Measurements from ENCODE around the gene TM2D3.

TM2D3 gene, protein sequence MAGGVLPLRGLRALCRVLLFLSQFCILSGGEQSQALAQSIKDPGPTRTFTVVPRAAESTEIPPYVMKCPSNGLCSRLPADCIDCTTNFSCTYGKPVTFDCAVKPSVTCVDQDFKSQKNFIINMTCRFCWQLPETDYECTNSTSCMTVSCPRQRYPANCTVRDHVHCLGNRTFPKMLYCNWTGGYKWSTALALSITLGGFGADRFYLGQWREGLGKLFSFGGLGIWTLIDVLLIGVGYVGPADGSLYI

DNA sequence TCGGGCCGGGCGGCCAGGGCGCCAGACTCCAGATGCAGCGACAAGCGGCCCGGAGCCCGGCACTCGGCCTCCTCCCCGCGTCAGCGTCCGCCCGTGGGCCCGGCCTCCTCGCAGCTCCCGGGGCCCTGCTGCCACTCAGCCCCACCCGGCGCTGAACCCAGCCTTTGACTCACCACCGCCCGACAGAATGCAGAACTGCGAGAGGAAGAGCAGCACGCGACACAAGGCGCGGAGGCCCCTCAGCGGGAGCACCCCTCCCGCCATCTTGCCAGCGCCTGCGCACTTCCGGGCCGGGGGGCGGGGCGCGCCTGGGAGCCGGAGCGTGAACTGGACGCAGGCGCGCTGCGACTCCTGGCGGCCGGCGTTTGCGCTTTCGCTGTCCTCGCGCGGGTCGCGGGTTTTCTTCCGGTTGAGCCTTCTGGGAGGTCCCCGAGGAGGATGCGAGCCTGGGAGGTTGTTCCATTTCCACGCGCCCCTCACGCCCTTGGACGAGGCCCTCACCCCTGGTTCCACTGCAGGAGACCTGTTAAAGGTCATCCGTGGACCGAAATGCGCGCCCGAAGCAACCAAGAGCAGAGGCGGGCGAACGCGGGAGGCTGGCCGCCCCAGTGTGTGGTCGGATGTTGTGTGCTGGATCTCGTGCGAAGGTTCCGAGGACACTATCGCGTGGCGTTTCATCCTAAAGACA is at the start of gene TM2D3:
Gene TM2D3, minus strand, starts transcription at position 284 of the 688 bp plus-strand sequence. Its CDS starts 20 bp downstream, at position 264.
- DNase-seq (ENCODE audit: low read depth) = peak; percentile 95

DNA sequence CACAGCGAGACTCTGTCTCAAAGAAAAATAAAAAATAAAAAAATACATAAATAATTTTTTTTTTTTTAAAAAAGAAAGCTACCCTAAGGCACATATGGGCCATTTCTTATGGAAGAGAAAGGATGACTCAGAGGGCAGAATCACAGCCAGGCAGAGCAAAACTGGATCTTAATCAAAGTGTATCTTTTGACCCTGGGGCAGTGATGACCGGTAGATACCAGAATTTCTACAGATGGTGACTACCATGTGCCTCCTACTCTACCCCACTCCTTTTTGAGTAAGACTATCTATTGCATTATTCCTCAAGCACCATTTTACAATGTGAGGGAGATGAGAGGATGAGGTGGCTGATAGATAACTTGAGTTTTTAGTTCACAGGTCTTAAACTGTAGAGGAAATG is 46.1 kb upstream of the TM2D3 start:
- DNase-seq (ENCODE audit: low read depth) = no peak

DNA sequence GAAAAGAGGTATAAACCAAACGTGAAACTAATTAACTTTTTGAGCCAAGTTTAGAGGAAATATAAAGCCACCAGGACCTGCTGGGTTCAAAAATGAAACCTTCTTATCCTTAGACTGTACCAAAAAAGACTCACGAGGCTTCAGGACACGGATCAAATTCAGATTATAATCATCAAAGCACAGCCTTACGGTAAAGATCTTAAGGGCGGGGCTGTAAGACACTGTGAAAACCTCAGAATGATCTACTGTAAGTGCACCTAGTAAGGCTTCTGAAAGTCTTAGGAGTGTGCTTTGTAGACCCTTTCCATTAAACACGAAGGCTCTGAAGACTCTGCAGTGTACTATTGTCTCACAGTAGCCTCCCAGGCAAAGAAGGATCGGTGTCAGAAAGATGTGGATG is 45.3 kb upstream of the TM2D3 start:
- no peak for DNase-seq (ENCODE audit: low read depth)

DNA sequence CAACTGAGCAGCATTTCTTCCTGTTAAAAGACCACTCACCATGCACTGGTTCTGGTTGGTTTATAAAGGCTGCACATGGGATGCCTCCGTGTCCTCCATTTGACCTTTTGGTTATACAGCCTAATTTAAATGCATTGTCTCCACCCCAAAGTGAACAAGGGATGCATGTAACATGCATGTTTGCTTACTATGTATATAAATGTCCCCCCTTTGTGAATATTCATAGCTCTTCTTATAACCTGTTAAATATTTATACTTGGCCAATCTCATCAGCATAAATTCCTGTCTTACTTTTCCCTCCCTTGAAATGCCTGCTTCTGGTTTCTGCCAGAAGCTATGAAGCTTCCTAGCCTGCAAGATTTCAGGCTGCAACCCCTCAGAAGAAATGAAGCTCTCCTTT is 44.6 kb upstream of the TM2D3 start:
- DNase-seq (ENCODE audit: low read depth) = no peak

DNA sequence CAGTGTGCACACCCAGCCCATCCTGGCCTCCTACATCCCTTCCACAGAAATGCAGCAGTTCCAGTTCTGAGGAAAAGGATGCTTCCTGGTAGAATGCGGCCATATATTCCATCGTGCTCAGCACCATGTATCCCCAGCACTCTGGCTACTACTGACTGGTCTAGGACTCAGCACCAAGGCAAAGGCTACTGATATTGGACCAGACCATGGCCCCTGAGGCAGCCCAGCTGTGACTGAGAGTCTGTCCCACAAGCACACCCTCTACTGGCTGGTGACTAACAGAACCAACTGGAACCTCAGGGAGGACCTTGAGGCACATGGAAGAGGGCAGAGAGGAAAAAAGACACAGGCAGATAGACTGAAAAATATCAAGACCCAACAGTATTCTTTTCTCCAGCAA is 42.1 kb upstream of the TM2D3 start:
- DNase-seq (ENCODE audit: low read depth) = no peak

DNA sequence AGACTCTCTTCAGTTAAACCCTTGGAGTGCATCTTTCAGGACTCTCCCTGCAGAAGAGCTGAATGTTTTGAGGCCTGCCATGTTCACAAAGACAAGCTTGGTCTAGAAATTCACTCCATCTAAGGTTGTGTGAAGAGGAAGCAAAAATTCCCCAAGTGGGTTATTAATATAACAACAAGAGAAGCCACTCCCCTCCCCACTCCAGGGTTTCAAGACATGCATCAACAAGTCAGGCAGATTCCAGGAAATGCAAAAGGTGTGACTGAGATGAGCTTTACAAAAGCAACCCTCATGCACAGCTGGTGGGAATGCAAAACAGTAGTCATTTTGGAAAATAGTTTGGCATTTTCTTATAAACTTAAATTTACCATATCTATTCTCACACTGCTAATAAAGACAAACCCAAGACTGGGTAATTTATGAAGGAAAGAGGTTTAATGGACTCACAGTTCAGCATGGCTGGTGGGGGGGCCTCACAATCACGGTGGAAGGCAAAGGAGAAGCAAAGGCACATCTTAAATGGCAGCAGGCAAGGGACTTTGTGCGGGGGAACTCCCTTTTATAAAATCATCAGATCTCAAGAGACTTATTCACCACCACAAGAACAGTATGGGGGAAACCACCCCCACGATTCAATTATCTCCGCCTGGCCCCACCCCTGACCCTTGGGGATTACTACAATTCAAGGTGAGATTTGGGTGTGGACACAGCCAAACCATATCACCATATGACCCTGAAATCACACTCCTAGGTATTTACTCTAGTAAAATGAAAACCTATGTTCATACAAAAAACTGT is 40.8 kb upstream of the TM2D3 start:
- DNase-seq (ENCODE audit: low read depth) = no peak

DNA sequence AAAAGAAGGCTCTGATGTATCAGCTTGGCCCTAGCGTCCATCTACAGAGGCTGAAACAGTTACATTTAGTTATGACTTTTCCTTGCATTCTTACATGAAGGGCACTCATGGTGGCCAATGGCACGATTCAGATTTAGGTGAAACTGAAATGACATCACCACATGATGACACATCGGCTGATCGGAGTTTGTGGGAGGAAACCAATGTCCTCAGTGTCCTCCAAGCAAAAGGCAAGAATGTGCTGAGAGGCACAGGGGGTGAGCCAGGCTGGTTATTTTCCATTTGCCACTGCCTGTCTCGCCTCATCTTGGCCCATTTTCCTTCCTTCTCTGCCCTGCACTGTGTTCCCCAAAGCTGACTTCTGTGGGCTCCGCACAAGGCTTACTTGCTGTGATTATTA is 37.7 kb upstream of the TM2D3 start:
- no peak for DNase-seq (ENCODE audit: low read depth)

DNA sequence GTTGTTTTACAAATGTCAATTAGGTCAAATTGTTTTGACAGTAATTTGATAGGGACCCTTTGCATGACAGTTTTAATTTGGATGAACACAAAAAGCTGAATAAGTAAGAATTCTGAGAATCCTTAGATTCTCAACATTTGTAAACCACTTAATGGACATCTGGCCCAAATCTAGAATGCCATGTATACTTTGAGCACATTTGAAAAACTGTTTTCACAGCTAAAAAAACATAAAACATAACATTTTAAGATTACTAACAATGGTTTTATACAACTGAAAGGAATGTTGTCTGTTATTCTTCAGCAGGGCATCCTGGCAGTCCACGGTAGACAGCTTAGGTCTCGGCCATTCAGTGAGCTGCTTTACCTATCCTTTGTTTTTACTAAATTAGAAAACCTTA is 34.5 kb upstream of the TM2D3 start:
- DNase-seq (ENCODE audit: low read depth) = no peak

DNA sequence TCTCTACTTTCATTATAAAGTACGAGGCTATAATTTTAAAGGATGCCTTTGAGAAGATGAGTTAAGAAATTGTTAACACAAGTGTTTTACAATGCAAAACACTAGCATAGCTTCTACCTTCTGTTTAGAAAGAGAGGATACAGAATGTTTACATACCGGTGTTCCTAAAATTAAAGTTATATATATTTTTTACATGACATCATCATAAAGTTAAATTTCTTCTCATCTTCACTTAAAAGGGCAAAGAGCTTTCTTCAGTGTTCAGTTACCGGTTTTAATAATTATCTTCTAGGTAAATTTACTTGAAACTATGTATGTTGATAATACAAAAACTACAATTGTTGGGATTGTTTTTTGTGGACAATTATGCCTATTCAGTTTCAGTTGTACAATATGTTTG is 32.7 kb upstream of the TM2D3 start:
- DNase-seq (ENCODE audit: low read depth) = no peak

DNA sequence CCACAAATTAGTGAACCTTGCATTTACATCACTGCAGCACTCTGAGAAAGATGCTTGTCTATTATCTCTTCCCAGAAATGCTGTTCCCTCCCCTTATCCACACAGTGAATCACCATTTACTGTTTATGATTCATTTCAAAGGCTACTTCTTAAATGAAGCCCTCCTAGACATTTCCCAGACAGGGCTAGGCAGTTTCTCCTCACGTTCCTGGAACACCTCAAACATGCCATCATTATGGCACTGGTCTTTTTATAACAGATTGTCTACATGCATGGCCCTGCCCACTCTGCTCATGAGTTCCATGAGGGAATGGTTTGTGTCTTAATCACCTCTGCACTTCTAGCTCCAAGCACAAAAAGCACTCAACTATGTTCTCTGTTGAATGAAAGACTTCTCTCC is 32.2 kb upstream of the TM2D3 start:
- no peak for DNase-seq (ENCODE audit: low read depth)

DNA sequence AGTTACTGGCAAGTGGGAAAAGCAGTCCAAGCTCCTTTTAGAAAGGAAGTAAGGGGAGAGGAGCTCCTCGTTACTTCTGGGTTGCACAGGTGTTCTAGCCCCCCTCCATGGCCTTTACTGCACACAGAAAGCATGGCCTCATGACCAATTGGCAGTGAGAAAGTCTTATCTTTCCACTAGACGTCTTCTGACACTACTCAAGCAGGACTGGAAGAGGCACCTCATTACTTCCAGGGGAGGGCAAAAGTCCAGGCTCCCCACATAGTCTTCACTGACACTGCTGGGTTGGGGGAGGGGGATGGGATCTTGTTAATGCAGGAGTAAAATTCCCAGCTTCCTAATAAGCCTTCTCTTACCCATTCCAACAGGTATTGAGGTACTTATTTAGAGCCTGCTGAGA is 27.6 kb upstream of the TM2D3 start:
- DNase-seq (ENCODE audit: low read depth) = no peak

DNA sequence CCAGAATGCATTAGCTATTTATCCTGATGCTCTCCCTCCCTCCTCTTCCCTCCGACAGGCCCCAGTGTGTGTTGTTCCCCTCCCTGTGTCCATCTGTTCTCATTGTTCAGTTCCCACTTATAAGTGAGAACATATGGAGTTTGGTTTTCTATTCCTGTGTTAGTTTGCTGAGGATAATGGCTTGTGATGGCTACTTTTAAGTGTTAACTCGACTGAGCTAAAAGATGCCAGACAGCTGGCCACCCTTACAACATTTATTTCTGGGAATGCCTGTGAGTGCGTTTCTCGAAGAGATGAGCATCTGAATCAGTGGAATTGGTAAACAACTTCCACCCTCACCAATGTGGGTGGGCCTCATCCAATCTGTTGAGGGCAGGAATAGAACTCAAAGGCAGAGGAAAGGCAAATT is 24.7 kb upstream of the TM2D3 start:
- DNase-seq (ENCODE audit: low read depth) = no peak

DNA sequence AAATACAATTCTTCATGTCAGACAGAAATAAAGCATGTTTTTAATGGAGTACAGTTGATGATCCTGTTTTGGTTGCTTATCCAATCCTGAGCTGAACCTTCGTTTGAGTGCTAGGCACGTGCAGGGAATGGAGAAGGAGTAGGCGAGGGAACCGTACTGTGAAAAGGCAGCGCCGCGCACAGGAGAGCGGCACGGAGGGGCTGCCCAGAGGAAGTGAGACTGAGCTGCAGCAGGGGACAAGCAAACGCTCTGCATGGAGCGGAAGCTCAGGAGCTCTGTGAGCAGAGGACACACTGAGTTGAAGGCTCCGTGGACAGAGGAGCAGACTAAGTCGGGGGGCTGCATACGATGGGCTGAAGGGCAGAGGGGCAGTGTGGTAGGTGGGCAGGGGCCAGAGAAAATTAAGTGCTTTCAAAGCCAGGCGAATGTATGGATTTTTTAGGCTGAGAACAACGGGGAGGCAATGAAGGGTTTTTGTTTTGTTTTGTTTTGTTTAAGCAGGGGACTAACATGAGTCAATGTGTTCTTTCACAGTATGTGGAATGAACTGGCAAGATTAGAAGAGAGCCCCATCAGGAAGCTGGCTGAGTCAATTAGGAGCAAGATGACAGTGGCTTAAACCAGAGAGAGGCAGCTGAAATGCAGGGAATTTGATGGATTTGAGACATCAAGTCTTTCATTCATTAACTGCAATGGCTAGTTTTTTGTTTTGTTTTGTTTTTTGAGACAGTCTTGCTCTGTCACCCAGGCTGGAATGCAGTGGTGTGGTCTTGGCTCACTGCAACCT is 23.8 kb upstream of the TM2D3 start:
- no peak for DNase-seq (ENCODE audit: low read depth)

DNA sequence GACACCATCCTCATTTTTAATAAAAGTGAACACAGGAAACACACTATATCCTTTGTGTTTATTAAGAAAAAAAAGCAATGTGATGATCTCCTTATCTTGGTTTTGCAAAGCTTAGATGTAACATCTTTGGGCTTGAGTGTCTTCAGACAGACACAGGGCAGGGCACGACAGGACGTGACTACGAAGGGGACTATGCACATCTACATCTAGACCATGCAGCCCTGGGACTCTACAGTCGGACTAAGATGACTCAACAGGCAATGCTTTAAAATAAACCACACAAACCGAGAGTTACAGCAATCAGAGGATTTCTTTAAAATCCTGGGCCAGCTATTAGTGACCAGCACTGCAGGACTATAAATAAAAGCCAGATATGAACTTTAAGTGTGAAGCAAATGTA is 22.8 kb upstream of the TM2D3 start:
- no peak for DNase-seq (ENCODE audit: low read depth)

DNA sequence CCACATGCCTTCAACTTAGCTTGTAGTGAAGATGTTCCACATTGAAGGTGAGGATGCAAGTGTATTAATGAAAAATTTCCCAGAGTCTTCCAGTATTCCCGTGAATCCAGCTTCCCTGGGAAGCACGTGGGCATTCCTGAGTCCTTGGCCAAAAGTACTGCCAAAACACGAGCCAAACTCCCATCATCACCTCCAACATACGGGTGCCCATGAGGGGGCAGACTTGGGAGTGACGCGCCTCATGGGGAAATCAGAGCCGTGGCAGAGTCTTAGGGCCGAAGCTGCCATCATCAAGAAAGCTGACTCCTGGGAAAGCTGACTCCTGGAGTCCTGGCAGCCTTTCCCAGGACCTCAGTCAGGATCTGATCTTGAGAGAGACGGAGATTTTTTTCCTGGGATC is 20.1 kb upstream of the TM2D3 start:
- no peak for DNase-seq (ENCODE audit: low read depth)

DNA sequence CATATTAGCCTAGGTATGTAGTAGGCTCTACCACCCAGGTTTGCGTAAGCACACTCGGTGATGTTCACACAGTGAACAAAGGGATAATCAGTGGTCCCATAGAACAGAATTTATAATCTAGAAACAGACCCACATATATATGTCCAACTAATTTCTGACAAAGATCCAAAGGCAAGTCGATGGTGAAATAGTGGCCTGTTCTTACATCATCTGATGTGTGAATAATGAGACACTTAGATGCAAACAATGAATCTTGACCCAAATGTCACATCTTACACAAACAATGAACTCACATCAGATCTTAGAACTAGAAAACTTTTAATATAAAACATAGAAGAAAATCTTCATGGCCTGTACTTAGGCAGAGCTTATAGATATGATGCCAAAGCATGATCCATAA is 17.6 kb upstream of the TM2D3 start:
- DNase-seq (ENCODE audit: low read depth) = no peak

DNA sequence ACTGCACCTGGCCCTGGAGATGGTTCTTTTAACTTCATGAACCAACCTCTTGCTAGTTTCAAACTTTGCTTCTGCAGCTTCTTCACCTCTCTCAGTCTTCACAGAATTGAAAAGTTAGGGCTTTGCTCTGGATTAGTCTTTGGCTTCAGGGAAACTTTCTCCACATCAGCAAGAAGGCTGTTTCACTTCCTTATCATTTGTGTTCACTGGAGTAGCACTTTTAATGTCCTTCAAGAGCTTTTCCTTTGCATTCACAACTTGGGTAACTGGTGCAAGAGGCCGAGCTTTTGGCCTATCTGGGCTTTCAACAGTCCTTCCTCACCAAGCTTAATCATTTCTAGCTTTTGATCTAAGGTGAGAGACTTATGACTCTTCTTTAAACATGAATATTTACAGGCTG is 15.7 kb upstream of the TM2D3 start:
- DNase-seq (ENCODE audit: low read depth) = no peak

DNA sequence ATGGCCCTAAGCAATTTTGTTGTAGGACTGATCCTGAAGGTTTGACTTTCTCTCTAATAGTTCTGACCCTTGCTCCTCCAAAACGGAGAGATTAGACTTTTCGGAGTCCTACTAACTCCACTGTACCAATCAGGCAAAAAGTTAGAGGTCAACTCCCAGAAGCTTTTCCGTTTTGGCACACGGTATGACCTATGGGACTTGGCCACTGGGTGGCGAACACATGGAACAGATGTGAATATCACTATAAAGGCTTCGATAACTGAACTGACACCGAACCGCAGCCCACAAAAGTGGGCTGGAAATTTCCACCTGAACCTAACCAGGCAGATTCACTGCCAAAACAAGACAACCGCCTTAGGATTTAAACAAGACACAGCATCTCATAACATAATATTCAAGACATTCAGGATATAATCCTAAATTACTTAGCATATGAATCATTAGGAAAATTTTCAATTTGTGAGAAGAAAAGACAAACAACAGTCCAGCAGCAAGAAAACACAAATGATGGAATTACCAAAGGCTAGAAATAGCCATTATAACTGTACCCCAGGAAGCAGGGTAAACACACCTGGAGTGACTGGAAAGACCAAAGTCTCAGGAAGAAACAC is 12.2 kb upstream of the TM2D3 start:
- no peak for DNase-seq (ENCODE audit: low read depth)

DNA sequence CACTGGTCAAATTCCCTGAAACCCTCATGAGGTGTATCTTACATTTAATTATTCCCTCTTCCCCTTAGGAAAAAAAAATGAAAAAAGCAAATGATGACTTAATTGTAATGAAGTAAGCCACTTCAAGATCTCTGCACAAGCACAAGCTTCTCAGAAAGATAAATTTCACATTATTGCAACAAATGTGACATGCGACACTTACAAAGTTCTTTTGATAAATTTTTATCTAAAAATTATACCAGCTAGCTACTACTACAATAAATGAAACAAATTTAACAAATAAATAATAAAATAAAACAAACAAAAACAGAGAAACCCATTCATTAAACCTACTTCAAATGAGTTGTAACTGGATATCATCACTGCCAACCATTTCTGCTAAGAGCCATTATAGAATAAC is 10.0 kb upstream of the TM2D3 start:
- DNase-seq (ENCODE audit: low read depth) = no peak

DNA sequence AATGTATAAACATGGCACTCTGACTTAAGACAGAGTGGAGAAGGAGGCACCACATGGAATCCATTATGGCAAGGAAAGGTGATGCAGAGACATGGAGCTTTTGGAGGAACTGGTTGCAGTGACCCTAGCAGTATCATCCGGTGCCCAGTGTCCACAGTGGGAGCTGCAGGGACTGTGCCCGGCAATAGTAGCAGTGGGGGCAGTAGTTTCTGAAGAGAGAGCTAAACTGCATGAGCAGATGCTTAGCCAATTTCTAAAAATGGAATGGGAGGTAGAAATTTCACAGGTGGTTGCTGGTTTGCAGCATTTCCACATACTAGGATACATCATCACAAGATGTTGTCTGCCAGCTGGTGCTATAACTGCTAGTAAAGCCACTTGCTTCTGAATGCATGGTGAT is 7.8 kb upstream of the TM2D3 start:
- DNase-seq (ENCODE audit: low read depth) = no peak

DNA sequence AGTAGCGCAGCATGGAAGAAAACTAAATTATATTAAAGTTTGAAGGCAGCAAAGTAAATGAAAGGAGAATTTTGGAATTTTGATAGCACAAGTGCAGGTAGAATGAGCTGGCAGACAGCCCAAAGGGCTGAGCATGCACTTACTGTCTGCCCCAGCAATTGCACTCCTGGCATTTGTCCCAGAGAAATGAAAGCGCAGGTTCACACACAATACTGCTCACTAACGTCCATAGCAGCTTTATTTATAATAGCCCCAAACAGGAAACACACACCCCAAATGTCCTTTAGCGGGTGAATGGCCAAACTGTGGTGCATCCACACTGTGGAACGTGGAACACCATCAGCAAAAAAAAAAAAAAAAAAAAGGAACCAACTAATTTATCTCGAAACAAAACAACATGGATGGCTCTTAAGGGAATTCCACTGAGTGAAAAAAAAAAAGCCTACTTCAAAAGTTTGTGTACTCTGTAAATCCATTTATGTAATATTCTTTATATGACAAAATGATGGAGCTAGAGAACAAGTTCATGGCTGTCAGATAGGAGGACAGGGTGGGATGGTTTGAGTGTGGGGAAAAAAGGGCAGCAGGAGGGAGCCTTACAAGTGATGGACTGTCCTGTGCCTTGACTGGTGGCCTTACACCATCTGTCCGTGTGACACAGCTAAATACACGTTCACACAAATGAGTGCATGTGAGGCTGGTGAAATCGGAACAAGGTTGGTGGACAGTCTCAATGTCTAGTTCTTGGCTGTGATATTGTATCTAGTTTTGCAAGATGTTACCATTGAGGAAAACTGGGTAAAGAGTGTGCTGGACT is 6.0 kb upstream of the TM2D3 start:
- DNase-seq (ENCODE audit: low read depth) = no peak
